SK-N-SH treated with all-trans-retinoic acid at 6 μM for 48 hours (cell line): ENCODE data around the gene ARPIN.

Experiments
- ATAC-seq: fragments of 200-7000 bp; cut with Tn5 transposase; 3 replicates; pipeline ENCODE4 v1.9.1; 2020; ENCODE audit warnings: mild to moderate bottlenecking, moderate library complexity
- ARNTL ChIP-seq: fragments of 450-650 bp; formaldehyde crosslinking; IDR thresholded peaks from 2 replicates; pipeline ENCODE4 v1.5.0; 2020; ENCODE audit warnings: low read depth, mild to moderate bottlenecking, moderate library complexity, borderline replicate concordance
- BACH2 ChIP-seq: fragments of 250-450 bp; sonication (Bioruptor Pico); IDR thresholded peaks from 2 replicates; pipeline ENCODE4 v1.9.0; 2021; ENCODE audit warnings: mild to moderate bottlenecking, borderline replicate concordance
- CSDC2 ChIP-seq: fragments of 250-450 bp; sonication (Bioruptor Pico); IDR thresholded peaks from 2 replicates; pipeline ENCODE4 v1.5.0; 2020; ENCODE audit warnings: mild to moderate bottlenecking, moderate library complexity
- ESRRG ChIP-seq: fragments of 250-450 bp; sonication (Bioruptor Pico); IDR thresholded peaks from 2 replicates; pipeline ENCODE4 v1.6.1; 2021; ENCODE audit warnings: mild to moderate bottlenecking
- GLIS3 ChIP-seq: fragments of 250-450 bp; sonication (Bioruptor Pico); IDR thresholded peaks from 2 replicates; pipeline ENCODE4 v1.5.0; 2020; ENCODE audit warnings: mild to moderate bottlenecking, moderate library complexity
- ISL1 ChIP-seq: fragments of 250-450 bp; sonication (Bioruptor Pico); IDR thresholded peaks from 2 replicates; pipeline ENCODE4 v2.1.2; 2022; ENCODE audit warnings: mild to moderate bottlenecking, moderate library complexity
- OSR1 ChIP-seq: fragments of 250-450 bp; sonication (Bioruptor Pico); IDR thresholded peaks from 2 replicates; pipeline ENCODE4 v1.8.0; 2022; ENCODE audit warnings: moderate library complexity, mild to moderate bottlenecking, inconsistent platforms
- PPARA ChIP-seq: fragments of 250-450 bp; sonication (Bioruptor Pico); IDR thresholded peaks from 2 replicates; pipeline ENCODE4 v1.5.0; 2020; ENCODE audit warnings: mild to moderate bottlenecking, borderline replicate concordance
- RARB ChIP-seq: fragments of 250-450 bp; sonication (Bioruptor Pico); IDR thresholded peaks from 2 replicates; pipeline ENCODE4 v1.8.0; 2021; ENCODE audit warnings: mild to moderate bottlenecking, moderate library complexity
- SNAI2 ChIP-seq: fragments of 250-450 bp; sonication (Bioruptor Pico); IDR thresholded peaks from 2 replicates; pipeline ENCODE4 v1.5.0; 2020; ENCODE audit warnings: mild to moderate bottlenecking, moderate library complexity
- TOX ChIP-seq: fragments of 250-450 bp; sonication (Bioruptor Pico); IDR thresholded peaks from 2 replicates; pipeline ENCODE4 v1.8.0; 2021; ENCODE audit warnings: mild to moderate bottlenecking, moderate library complexity, borderline replicate concordance
- ZC3H10 ChIP-seq: fragments of 250-450 bp; sonication (Bioruptor Pico); IDR thresholded peaks from 2 replicates; pipeline ENCODE4 v1.5.1; 2021; ENCODE audit warnings: mild to moderate bottlenecking, moderate library complexity
- ZFP30 ChIP-seq: fragments of 450-650 bp; formaldehyde crosslinking; IDR thresholded peaks from 2 replicates; pipeline ENCODE4 v1.5.0; 2022; ENCODE audit warnings: mild to moderate bottlenecking, moderate library complexity
- ZNF565 ChIP-seq: fragments of 450-650 bp; formaldehyde crosslinking; conservative IDR thresholded peaks from 2 replicates; pipeline ENCODE4 v1.5.0; 2020; ENCODE audit warnings: low read depth, mild to moderate bottlenecking, moderate library complexity
- ZNF70 ChIP-seq: fragments of 450-650 bp; formaldehyde crosslinking; IDR thresholded peaks from 2 replicates; pipeline ENCODE4 v1.5.0; 2020; ENCODE audit warnings: mild to moderate bottlenecking, moderate library complexity
- ZNF8 ChIP-seq: fragments of 450-650 bp; formaldehyde crosslinking; IDR thresholded peaks from 2 replicates; pipeline ENCODE4 v1.5.0; 2020; ENCODE audit warnings: mild to moderate bottlenecking, moderate library complexity
- TF ChIP-seq, protein P1 (sequence below): fragments of 250-450 bp; sonication (Bioruptor Pico); IDR thresholded peaks from 2 replicates; pipeline ENCODE4 v1.5.1; 2021; ENCODE audit warnings: mild to moderate bottlenecking, moderate library complexity
- TF ChIP-seq, protein P2 (sequence below): fragments of 250-450 bp; sonication (Bioruptor Pico); IDR thresholded peaks from 2 replicates; pipeline ENCODE4 v1.8.0; 2021; ENCODE audit warnings: low read depth, mild to moderate bottlenecking, moderate library complexity, borderline replicate concordance
- TF ChIP-seq, protein P3 (sequence below): fragments of 250-450 bp; sonication (Bioruptor Pico); IDR thresholded peaks from 2 replicates; pipeline ENCODE4 v1.5.1; 2020; ENCODE audit warnings: low read depth, mild to moderate bottlenecking, moderate library complexity
- TF ChIP-seq, protein P4 (sequence below): fragments of 250-450 bp; sonication (Bioruptor Pico); IDR thresholded peaks from 2 replicates; pipeline ENCODE4 v1.8.0; 2020; ENCODE audit warnings: mild to moderate bottlenecking, moderate library complexity, borderline replicate concordance
- TF ChIP-seq, protein P5 (sequence below): fragments of 250-450 bp; sonication (Bioruptor Pico); IDR thresholded peaks from 2 replicates; pipeline ENCODE4 v1.5.0; 2020; ENCODE audit warnings: mild to moderate bottlenecking, moderate library complexity

Gene ARPIN

DNA sequence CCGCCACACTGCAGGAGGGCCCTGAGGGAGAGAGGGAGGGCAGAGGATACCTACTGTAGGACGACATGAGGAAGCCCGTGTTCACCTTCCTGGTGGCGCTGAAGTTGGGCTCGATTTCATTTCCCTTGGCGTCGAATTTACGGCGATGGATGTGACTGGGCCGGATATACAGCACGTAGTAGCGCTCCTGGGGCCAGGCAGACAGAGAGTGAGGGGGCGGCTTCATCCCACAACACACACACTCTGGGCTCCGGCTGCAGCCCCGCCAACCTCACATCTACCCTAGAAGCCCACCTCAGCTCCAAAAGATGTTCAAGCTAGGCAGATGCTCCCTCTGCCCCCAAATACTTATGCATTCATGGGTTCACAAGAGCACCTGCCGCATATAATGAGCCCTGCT is 4.5 kb downstream of the ARPIN start (continued):
- no peak for TF ChIP-seq ARNTL
- no peak for TF ChIP-seq ZFP30 (CRISPR knock-in tag)
- TF ChIP-seq ESRRG (CRISPR knock-in tag), result no peak
- TF ChIP-seq, protein P1, sequence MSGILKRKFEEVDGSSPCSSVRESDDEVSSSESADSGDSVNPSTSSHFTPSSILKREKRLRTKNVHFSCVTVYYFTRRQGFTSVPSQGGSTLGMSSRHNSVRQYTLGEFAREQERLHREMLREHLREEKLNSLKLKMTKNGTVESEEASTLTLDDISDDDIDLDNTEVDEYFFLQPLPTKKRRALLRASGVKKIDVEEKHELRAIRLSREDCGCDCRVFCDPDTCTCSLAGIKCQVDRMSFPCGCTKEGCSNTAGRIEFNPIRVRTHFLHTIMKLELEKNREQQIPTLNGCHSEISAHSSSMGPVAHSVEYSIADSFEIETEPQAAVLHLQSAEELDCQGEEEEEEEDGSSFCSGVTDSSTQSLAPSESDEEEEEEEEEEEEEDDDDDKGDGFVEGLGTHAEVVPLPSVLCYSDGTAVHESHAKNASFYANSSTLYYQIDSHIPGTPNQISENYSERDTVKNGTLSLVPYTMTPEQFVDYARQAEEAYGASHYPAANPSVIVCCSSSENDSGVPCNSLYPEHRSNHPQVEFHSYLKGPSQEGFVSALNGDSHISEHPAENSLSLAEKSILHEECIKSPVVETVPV, result no peak
- TF ChIP-seq ISL1 (CRISPR knock-in tag), result no peak
- TF ChIP-seq ZC3H10, result no peak
- TF ChIP-seq ZNF8 (CRISPR knock-in tag), result no peak
- TF ChIP-seq, protein P2, sequence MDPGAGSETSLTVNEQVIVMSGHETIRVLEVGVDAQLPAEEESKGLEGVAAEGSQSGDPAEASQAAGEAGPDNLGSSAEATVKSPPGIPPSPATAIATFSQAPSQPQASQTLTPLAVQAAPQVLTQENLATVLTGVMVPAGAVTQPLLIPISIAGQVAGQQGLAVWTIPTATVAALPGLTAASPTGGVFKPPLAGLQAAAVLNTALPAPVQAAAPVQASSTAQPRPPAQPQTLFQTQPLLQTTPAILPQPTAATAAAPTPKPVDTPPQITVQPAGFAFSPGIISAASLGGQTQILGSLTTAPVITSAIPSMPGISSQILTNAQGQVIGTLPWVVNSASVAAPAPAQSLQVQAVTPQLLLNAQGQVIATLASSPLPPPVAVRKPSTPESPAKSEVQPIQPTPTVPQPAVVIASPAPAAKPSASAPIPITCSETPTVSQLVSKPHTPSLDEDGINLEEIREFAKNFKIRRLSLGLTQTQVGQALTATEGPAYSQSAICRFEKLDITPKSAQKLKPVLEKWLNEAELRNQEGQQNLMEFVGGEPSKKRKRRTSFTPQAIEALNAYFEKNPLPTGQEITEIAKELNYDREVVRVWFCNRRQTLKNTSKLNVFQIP (CRISPR knock-in tag), result no peak
- TF ChIP-seq ZNF565 (CRISPR knock-in tag), result no peak

DNA sequence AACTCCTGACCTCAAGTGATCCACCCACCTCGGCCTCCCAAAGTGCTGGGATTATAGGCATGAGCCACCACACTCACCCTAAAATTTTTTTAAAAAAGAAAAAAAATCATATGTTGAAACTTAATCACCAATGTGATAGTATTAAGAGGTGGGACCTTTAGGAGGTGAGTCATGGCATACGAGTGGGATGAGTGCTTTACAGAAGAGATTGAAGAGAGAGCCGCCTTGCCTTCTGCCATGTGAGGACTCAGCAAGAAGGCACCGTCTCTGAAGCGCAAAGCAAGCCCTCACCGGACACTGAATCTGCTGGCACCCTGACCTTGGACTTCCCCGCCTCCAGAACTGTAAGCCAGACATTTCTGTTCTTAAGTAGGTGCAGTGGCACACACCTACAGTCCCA is 5.5 kb downstream of the ARPIN start:
- TF ChIP-seq GLIS3 (CRISPR knock-in tag) (no peak), RARB (CRISPR knock-in tag) (no peak), ARNTL (no peak)
- TF ChIP-seq, protein P3, sequence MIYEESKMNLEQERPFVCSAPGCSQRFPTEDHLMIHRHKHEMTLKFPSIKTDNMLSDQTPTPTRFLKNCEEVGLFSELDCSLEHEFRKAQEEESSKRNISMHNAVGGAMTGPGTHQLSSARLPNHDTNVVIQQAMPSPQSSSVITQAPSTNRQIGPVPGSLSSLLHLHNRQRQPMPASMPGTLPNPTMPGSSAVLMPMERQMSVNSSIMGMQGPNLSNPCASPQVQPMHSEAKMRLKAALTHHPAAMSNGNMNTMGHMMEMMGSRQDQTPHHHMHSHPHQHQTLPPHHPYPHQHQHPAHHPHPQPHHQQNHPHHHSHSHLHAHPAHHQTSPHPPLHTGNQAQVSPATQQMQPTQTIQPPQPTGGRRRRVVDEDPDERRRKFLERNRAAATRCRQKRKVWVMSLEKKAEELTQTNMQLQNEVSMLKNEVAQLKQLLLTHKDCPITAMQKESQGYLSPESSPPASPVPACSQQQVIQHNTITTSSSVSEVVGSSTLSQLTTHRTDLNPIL, result no peak
- TF ChIP-seq, protein P4, sequence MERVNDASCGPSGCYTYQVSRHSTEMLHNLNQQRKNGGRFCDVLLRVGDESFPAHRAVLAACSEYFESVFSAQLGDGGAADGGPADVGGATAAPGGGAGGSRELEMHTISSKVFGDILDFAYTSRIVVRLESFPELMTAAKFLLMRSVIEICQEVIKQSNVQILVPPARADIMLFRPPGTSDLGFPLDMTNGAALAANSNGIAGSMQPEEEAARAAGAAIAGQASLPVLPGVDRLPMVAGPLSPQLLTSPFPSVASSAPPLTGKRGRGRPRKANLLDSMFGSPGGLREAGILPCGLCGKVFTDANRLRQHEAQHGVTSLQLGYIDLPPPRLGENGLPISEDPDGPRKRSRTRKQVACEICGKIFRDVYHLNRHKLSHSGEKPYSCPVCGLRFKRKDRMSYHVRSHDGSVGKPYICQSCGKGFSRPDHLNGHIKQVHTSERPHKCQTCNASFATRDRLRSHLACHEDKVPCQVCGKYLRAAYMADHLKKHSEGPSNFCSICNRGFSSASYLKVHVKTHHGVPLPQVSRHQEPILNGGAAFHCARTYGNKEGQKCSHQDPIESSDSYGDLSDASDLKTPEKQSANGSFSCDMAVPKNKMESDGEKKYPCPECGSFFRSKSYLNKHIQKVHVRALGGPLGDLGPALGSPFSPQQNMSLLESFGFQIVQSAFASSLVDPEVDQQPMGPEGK, result no peak
- TF ChIP-seq, protein P2 (CRISPR knock-in tag), result no peak
- TF ChIP-seq, all 23 proteins: peak for 0

DNA sequence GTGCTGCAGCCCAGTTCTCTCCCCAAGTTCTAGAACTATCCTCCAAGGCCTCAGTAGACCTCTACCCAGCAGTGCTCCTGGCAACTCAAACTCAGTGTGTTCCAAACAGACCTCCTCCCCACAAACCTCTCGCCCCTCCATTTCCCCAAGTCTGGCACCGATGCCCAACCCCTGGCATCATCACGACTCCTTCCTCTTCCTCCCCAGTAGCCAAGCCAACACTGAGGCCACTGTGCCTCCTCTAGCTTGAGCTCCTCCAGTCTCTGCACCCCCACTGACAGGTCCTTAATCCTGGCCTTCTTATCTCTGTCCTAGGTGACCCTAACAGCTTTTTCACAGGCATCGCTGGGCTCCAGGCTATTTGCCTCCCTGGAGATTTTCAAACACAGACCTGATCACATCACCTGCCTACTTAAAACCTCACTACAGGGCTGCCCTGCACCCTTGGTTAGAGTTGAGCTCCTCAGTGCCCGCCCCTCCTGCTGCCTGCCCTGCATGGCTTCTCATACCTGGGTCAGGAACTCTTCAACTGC is 6.8 kb downstream of the ARPIN start:
- no peak for ATAC-seq
- TF ChIP-seq, protein P2 (CRISPR knock-in tag), result no peak
- TF ChIP-seq GLIS3 (CRISPR knock-in tag), result no peak
- no peak for TF ChIP-seq ZNF70
- TF ChIP-seq, protein P1, result no peak
- no peak for TF ChIP-seq OSR1
- TF ChIP-seq ISL1 (CRISPR knock-in tag), result no peak
- TF ChIP-seq, protein P3, result no peak
- TF ChIP-seq PPARA (CRISPR knock-in tag), result no peak
- TF ChIP-seq ZFP30 (CRISPR knock-in tag), result no peak
- TF ChIP-seq ZNF565 (CRISPR knock-in tag), result no peak
- TF ChIP-seq SNAI2, result no peak
- TF ChIP-seq, protein P5, sequence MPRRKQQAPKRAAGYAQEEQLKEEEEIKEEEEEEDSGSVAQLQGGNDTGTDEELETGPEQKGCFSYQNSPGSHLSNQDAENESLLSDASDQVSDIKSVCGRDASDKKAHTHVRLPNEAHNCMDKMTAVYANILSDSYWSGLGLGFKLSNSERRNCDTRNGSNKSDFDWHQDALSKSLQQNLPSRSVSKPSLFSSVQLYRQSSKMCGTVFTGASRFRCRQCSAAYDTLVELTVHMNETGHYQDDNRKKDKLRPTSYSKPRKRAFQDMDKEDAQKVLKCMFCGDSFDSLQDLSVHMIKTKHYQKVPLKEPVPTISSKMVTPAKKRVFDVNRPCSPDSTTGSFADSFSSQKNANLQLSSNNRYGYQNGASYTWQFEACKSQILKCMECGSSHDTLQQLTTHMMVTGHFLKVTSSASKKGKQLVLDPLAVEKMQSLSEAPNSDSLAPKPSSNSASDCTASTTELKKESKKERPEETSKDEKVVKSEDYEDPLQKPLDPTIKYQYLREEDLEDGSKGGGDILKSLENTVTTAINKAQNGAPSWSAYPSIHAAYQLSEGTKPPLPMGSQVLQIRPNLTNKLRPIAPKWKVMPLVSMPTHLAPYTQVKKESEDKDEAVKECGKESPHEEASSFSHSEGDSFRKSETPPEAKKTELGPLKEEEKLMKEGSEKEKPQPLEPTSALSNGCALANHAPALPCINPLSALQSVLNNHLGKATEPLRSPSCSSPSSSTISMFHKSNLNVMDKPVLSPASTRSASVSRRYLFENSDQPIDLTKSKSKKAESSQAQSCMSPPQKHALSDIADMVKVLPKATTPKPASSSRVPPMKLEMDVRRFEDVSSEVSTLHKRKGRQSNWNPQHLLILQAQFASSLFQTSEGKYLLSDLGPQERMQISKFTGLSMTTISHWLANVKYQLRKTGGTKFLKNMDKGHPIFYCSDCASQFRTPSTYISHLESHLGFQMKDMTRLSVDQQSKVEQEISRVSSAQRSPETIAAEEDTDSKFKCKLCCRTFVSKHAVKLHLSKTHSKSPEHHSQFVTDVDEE (CRISPR knock-in tag), result no peak
- TF ChIP-seq CSDC2 (CRISPR knock-in tag), result no peak
- TF ChIP-seq ARNTL, result no peak
- no peak for TF ChIP-seq TOX (CRISPR knock-in tag)
- TF ChIP-seq BACH2 (CRISPR knock-in tag), result no peak

More for the DNA sequence above, 5.5 kb downstream of the ARPIN start:
- ATAC-seq, result no peak
